Activated CD4-positive, CD25-positive, alpha-beta regulatory T cell treated with anti-CD3 and anti-CD28 coated beads, Interleukin-2, amount 50 U/mL, for 72 hours (primary cell): ENCODE measurements around the gene TAF5L.
"Not testable (repeated sequence)": the region's sequence is repeated elsewhere in the genome, so short reads cannot be mapped to it uniquely, and the experiment has no call there.

ENCODE experiments used
- DNase-seq: peaks from one replicate; pipeline ENCODE4 v3.0.0; 2021

The TAF5L gene

DNA sequence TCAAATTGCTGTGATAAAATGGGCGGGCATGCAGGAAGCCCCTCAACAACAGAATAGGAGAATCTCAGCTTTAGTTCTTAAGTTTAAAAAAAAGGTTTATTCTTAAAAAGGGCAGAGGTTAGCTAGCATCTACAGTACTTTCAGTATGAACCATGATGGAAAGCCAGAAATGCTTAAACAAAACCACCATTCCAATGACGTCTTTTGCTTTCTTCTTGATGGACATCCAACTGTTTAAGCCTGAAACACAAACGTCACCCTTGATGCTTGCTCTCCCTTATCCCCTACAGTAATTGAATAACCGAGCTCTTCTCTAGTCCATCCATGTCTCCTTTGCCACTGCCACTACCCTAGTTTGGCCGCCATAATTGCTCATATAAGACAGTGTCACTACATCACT is 25.7 kb downstream of the TAF5L start:
- DNase-seq = no peak

DNA sequence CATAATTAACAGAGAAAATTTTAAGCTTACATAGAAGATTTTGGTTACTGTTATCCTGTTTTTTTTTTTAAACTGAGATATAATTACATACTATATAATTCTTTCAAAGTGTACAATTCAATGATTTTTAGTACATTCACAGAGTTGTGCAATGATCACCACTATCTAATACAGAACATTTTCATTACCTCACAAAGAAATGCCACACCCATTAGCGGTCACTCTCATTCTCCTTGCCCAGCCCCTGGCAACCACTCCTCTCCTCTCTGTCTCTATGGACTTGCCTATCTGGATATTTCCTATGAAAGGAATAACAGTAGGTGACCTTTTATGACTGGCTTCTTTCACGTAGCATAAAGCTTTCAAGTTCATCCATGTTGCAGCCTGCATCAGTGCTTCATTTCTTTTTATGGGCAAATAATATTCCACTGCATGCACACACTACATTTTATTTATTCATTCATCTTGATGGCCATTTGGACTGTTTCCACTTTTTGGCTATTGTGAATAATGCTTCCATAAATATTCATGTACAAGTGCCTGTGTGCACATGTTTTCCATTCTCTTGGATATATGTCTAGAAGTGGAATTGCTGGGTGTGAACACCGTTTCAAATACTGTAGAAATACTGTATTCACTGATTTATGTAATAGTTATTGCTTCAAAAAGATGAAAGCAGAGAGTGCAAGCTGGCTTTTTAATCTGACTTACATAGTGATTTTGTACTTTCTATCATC is 26.5 kb downstream of the TAF5L start:
- no peak for DNase-seq

- DNase-seq = no peak
These were observed 28.0 kb downstream of the TAF5L start for GRCh38 chr1:229597877-229598276.

- no peak for DNase-seq
These were observed 28.8 kb downstream of the TAF5L start for GRCh38 chr1:229596925-229597699.

DNA sequence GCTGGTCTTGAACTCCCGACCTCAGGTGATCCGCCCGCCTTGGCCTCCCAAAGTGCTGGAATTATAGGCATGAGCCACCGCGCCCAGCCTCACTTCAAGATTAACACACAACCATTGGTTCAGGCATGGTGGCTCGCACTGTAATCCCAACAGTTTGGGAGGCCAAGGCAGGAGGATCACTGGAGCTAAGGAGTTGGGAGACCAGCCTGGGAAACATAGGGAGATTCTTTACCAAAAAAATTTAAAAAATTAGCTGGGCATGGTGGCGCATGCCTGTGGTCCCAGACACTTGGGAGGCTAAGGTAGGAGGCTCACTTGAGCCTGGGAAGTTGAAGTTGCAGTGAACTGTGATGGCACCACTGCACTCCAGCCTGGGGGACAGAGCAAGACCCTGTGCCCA is 30.0 kb downstream of the TAF5L start:
- not testable (repeated sequence) for DNase-seq

DNA sequence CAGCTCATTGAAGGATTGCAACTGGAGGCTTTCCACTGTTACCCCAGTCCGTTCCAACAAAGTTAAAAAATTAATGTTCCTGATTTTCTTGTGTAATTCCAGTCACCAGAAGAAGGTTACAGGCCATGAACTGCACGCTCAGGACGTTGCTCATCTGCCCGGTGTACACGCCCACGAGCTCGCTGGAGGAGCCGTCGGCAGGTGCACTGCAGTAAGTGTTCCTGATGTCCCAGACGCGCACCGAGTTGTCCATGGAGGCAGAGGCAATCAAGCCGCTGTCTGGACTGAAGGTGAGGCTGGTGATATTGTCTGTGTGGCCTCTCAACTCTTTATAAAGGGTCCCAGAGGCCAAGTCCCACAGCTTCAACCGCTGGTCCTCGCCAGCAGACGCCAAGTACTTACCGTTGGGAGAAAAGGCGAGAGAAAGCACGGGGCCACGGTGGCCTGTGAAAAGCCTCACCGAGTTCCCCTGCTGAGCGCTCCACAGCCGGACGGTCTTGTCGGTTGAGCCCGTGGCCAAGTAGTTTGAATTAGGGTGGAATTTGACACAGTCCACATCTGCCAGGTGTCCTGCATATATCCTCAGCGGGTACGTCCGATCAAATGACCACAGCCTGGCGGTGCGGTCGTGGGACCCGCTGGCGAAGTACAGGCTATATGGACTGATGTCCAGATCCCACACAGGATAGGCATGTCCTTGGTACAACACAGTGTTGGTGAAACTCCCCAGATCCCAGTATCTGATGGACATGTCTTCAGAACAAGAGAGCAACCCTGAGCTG is 31.5 kb downstream of the TAF5L start:
- DNase-seq = no peak

DNA sequence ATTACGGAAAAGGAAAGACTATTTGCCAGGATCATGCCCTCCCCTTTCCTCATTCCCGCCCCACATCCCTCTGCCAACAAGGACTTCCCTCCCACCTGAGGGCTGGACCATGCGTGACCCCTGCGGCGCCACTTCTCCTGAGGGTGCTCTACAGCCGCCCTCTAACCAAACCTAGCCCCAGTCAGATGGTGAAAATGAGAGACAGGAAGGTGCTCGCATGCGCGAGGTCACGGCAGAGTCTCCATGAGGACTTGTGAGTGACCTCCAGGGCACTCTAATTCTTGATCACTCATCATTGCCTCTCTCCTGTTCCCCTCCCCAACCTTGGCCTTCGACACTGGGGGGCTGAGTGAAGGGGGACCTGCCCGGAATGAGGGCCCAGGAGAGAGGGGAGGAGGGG is 32.1 kb downstream of the TAF5L start:
- DNase-seq = no peak

DNA sequence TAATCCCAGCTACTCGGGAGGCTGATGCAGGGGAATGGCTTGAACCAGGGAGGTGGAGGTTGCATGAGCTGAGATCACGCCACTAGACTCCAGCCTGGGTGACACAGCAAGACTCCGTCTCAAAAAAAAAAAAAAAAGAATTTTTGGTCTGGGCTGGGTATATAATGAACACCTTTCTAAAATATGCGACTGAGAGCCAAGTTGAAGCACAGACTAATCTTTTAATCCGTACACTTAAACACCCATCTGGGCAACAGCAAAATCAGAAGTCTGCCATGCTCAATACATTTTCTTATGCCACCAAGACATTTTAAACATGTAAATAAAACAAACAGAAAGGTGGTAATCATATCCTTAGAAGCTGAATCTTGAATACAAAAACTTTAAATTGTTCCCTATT is 35.8 kb downstream of the TAF5L start:
- no peak for DNase-seq

DNA sequence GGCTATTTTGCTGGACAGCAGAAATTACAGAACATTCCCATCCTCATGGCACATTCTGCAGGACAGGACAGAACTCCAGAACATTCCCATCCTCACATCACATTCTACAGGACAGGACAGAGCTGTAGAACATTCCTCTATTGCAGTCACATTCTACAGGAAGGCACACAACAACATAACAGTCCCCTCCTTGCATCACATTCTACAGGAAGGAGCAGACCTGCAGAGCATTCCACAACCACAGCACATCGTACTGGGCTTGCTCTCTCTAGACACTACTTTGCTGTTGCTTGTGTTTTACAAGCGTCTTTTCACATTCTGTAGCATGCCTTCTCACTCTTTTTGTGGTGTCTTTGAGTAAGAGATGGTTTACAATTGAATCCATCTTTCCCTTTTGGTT is 40.6 kb downstream of the TAF5L start:
- no peak for DNase-seq

DNA sequence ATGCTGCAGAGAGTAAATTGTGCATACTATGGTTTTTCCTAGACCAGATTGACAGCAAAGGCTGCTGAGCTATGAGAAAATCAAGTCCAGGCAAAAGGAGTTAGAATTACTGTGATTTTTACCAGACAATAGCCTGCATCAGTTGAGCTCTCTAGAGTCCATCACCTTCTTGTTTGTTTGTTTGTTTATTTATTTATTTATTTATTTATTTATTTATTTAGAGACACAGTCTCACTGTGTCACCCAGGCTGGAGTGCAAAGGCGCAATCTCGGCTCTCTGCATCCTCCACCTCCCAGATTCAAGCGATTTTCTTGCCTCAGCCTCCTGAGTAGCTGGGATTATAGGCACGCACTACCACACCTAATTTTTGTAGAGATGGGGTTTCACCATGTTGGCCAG is 43.2 kb downstream of the TAF5L start:
- no peak for DNase-seq

DNA sequence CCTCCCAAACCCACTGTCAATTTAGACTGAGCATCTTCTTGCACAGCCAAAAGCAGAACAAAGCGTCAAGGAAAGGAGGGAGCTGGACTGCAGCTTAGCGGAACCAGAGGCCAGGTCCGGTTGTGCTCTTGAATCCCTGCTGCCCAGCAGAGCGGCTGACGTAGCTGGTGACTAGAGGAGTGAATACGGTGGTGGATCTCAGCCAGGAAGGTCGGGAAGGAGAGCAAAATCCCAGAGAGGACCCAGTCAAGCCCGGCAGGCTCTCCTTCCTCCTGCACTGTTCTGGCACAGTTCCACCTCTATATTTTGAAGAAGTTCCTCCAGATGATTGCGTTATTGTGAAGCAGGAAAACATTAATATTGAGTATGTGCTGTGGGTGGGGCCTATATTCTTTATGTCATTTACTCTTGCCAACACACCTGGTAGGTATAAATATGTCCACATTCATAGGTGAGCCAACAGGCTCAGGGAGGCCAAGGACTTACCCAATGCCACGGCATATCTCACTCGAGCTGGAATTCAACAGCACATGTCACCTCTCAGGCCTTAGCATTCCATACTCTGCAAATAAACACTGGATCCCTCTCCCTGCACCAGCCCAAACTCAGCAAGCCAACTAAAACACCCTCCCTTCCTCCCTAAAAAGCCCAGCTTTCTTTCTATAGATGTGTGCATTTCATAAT is 43.8 kb downstream of the TAF5L start:
- DNase-seq = no peak

- DNase-seq = no peak
These were observed 44.4 kb downstream of the TAF5L start for GRCh38 chr1:229581485-229581884.

DNA sequence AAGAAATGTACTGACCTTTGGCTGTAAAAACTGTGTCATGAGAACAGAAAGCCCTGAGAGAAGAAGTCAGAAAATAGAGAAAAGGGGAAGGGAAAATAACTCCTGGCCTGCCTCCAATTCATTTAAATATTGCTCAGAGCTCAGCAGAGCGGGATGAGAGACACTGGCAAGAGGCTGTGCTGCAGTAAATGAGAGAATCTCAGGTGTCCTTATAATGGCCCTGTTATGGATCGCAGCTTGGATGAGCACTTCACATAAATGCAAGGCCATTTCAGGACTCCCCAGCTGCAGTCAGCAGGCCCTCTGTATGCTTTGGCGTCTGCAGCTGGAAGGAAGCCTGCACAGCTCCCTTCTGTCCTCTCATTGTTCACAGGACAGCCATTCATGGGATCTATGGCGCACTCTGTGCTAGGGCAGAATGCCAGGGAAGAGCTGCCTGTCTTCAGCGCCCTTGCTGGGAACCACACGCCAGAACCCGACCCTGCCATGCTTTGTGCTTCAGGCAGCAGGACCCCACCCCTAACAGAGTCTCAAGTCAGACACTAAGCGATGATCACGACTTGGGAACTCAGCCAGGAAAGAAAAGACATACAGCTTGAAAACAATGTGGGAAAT is 46.8 kb downstream of the TAF5L start:
- DNase-seq = no peak

- DNase-seq = no peak
These were observed 47.5 kb downstream of the TAF5L start for GRCh38 chr1:229578168-229579058.

DNA sequence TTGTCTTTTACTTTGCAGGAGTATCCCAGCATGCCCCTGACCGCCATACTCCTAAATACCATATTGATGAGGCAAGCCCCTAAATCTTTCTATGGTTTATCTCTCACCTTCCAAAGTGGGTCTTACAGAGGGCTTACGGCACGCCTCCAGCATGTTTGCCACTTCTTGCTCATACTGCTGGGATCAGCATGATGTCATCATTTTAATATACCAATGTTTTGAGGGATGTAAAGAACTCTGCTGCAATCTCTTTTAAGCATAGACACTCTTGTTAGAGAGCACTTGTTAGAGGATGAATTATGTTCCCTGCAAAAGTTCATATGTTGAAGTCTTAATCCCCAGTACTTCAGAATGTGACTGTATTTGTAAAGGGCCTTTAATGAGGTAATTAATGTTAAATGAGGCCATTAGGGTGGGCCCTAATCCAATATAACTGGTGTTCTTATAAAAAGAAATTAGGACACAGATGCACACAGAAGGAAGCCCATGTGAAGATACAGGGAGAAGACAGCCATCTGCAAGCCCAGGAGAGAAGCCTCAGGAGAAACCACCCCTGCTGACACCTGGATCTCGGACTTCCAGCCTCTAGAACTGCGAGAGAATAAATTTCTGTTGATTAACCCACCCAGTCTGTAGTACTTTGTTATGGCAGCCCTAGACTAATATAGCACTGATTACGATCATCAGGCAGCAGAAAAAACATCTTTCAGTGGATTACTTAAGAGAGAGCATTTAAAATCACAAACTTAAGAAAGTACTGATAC is 51.1 kb downstream of the TAF5L start:
- DNase-seq = no peak

- DNase-seq = no peak
These were observed 53.6 kb downstream of the TAF5L start for GRCh38 chr1:229572286-229572685.

- DNase-seq = no peak
These were observed 54.9 kb downstream of the TAF5L start for GRCh38 chr1:229570891-229571516.

- no peak for DNase-seq
These were observed 55.6 kb downstream of the TAF5L start for GRCh38 chr1:229570305-229570704.

GRCh38 chr1:229567109-229567868 is 58.6 kb downstream of the TAF5L start:
- no peak for DNase-seq

DNA sequence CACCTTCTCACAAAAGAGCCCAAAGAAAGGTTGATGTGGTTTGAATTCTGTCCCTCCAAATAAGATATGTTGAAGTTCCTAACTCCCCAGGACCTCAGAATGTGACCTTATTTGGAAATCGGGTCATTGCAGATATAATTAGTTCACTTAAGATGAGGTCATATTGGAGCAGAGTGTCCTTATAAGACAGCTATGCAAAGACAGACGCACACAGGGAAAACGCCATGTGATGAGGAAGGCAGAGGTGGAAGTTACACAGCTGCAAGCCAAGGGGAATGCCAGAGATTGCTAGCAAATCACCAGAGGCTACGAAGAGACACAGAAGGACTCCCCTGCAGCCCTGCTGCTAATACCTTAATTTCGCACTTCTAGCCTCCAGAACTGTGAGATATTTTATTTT is 62.2 kb downstream of the TAF5L start:
- no peak for DNase-seq
